T-helper 1 cell treated with Interleukin-12 subunit alpha and Interleukin-12 subunit beta and Interleukin-4 antibody, amounts not matched to agents 30 μg/mL and 1 μg/mL, for 36 hours (primary cell): ENCODE data around the gene TMSB10.
"Not testable (repeated sequence)": the region's sequence is repeated elsewhere in the genome, so short reads cannot be mapped to it uniquely, and the experiment has no call there.

ENCODE experiments used
- H3K27ac Mint-ChIP-seq: one replicate; pipeline ENCODE4 v1.8.0; 2021; ENCODE audit warnings: mild to moderate bottlenecking, mixed read lengths
- H3K27me3 Mint-ChIP-seq: one replicate; pipeline ENCODE4 v1.8.0; 2021; ENCODE audit warnings: low read depth, mixed read lengths
- H3K36me3 Mint-ChIP-seq: one replicate; pipeline ENCODE4 v1.8.0; 2021; ENCODE audit warnings: low read depth, mixed read lengths
- H3K4me1 Mint-ChIP-seq: one replicate; pipeline ENCODE4 v1.8.0; 2021; ENCODE audit warnings: low read depth, mixed read lengths
- H3K4me3 Mint-ChIP-seq: one replicate; pipeline ENCODE4 v1.8.0; 2021; ENCODE audit warnings: mild to moderate bottlenecking, moderate library complexity, mixed read lengths
- H3K9me3 Mint-ChIP-seq: one replicate; pipeline ENCODE4 v1.8.0; 2021; ENCODE audit warnings: mixed read lengths

Gene TMSB10

DNA sequence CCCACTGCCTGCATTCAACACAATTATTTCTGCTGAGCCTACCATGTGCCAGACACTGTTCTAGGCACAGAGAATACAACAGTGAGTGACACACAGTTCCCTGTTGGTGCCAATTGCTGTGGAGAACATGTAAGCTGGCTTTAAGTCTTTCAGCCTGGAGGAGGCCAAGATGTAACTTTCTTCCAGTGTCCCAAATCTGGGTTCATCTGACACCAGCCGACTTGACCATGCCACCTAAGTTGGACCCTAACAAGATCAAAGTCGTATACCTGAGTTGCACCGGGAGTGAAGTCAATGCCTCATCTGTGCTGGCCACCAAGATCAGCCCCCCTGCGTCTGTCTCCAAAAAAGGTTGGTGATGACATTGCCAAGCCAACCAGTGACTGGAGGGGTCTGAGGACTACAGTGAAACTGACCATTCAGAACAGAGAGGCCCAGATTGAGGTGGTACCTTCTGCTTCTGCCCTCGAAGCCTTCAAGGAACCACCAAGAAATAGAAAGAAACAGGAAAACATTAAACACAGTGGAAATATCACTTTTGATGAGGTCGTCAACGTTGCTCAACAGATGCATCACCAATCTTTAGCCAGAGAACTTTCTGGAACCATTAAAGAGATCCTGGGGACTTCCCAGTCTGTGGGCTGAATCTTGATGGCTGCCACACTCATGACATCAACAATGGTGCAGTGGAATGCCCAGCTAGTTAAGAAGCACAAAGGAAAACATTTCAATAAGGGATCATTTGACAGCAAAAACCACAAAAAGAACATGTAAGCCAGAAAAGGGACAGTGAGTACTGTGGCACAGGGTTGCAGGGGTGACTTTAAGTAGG lies 30.9 kb upstream of the TMSB10 start:
- Mint-ChIP-seq H3K36me3 (peaks cover 31% of the 10 kb centered on the region), H3K9me3 (no peaks in the 10 kb centered on the region), H3K27me3 (no peaks in the 10 kb centered on the region), H3K27ac (peak overlapping the region; percentile 79), H3K4me3 (peak overlapping the region; percentile 55), H3K4me1 (peaks cover 71% of the 10 kb centered on the region)

DNA sequence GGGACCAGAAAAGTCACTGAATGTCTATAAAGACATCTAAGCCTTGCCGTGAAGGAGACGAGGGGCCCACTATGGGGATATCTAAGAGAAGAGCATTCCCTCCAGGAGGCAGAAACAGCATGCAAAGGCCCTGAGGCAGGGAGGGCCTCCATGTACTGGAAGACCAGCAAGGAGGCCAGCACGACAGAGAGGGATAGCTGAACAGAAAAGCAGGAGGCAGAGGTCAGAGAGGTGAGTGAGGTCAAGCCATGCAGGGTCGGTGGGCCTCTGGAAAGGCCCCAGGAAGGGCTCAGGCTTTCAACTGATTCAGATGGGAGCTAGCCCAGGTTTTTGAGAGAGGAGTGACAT lies 30.3 kb upstream of the TMSB10 start:
- Mint-ChIP-seq H3K27ac (peak overlapping the region; percentile 79), H3K4me1 (peaks cover 68% of the 10 kb centered on the region), H3K36me3 (peaks cover 27% of the 10 kb centered on the region), H3K4me3 (peak overlapping the region; percentile 55), H3K9me3 (no peaks in the 10 kb centered on the region), H3K27me3 (no peaks in the 10 kb centered on the region)

DNA sequence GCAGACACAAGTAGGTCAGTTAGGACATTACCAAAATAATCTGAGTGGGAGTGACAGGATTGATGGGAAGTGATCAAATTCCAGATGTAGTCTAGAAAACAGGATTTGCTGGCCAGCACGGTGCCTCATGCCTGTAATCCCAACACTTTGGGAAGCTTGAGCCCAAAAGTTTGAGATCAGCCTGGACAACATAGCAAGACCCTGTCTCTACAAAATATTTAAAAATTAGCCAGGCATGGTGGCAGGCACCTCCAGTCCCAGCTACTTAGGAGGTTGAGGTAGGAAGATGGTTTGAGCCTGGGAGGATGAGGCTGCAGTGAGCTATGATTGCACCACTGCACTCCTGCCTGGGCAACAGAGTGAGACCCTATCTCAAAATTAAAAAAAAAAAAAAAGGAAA lies 29.8 kb upstream of the TMSB10 start:
- H3K27me3 Mint-ChIP-seq, H3K9me3 Mint-ChIP-seq: not testable (repeated sequence)
- Mint-ChIP-seq H3K4me3 (peak overlapping the region; percentile 21), H3K27ac (peak overlapping the region; percentile 79), H3K36me3 (peaks cover 22% of the 10 kb centered on the region), H3K4me1 (peaks cover 65% of the 10 kb centered on the region)

DNA sequence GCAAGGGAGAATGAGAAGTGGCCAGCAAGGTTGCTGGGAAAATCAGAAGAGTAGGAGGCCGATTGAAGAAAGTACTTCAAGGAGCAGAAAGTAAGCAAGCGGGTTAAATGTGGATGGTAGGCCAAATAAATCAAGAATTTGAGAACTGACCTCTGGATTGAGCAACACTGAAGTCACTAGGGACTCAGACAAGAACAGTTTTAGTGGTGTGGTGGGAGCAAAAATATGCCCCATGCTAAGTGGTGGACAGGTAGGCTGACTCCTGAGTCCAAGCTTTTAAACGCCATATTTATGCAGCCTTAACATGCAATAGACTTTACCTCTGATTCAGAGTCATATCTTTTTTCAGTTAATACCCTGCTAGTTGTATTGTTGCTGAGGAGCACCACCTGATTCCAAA lies 29.1 kb upstream of the TMSB10 start:
- Mint-ChIP-seq H3K4me3 (peak overlapping the region; percentile 21), H3K4me1 (peaks cover 60% of the 10 kb centered on the region), H3K27me3 (no peaks in the 10 kb centered on the region), H3K9me3 (no peaks in the 10 kb centered on the region), H3K27ac (peak overlapping the region; percentile 24), H3K36me3 (peaks cover 22% of the 10 kb centered on the region)

DNA sequence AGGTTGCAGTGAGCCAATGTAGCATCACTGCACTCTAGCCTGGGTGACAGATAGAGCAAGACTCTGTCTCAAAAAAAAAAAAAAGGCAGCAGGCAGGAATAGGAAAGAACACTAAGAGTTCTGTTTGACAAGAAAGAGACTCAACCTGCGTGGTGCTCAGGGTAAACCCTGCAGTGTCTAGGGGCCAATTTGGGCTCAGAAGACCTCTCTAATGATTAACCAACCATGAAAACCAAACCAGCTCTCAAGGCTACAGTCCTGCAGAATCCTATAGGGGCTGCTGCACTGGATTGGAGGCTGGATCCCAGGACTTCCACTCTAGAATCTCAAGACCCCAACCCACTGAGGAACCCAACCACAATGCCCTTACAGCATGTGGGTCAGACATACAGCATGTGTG lies 27.0 kb upstream of the TMSB10 start:
- Mint-ChIP-seq H3K27me3 (no peaks in the 10 kb centered on the region), H3K36me3 (peaks cover 17% of the 10 kb centered on the region), H3K27ac (peak overlapping the region; percentile 41), H3K4me3 (peak overlapping the region; percentile 89), H3K4me1 (peaks cover 69% of the 10 kb centered on the region), H3K9me3 (no peaks in the 10 kb centered on the region)

DNA sequence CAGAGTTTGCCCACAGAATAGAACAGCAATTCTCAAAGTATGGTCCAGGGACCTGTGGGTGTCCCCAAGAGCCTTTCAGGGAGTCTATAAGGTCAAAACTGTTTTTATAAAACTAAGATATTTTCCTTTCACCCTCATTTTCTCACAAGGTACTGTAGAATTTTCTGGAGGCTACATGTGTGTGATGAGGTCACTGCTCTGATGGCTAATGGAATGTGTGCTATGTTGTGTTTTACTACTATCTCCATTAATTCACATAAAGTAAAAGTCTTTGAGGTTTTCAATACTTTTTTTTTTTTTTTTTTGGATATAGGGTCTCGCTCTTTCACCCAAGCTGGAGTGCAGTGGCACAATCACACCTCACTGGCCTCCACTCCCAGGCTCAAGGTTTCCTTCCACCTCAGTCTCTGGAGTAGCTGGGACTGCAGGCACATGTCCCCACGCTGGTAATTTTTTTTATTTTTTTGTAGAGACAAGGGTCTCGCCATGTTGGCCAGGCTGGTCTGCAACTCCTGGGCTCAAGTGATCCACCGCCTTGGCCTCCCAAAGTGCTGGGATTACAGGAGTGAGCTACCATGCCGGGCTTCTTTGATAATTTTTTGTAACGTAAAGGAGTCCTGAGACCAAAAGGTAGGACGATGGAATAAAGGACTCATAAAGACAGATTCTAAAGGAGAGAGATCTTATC lies 26.4 kb upstream of the TMSB10 start:
- Mint-ChIP-seq H3K4me3 (peak overlapping the region; percentile 89), H3K9me3 (no peaks in the 10 kb centered on the region), H3K4me1 (peaks cover 70% of the 10 kb centered on the region), H3K27ac (peak overlapping the region; percentile 67), H3K36me3 (peaks cover 17% of the 10 kb centered on the region), H3K27me3 (no peaks in the 10 kb centered on the region)

DNA sequence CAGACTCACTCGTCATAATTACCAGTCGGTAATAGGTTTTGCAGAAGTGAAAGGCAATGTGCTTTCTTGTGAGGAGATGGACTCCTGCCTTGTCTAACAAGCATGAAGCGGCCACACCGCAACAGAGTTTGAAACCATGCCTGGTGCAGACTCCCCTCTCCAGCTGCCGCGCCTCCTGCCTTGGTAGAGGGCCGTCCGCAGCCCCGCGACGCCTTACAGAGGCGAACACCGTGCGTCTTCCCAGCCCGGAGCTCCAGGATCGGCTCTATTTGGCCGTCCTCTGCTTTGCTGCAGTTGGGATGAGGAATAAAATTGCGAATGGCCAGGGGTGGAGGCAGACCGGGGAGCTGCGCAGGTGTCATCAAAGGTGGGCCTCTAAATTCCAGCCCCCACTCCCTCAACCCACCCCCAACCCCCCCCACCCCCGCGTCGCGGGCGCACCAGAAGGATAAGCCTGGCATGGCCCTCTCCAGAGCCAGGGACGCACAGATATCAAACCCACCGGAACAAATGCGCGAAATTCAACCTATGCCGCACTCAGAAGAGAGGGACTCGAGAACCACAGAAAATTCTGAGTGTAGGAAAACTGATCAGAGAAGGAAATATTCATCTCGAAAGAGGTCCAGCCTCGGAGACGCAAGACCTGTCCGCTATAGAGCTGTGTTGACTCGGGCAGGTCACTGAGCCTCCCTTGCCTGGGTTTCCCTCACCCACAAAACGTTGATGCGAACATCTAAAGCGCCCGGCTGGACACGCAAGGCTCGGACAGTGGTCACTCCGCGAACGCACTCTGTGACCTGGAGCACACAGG lies 25.7 kb upstream of the TMSB10 start:
- H3K4me1 Mint-ChIP-seq, result peaks cover 66% of the 10 kb centered on the region

DNA sequence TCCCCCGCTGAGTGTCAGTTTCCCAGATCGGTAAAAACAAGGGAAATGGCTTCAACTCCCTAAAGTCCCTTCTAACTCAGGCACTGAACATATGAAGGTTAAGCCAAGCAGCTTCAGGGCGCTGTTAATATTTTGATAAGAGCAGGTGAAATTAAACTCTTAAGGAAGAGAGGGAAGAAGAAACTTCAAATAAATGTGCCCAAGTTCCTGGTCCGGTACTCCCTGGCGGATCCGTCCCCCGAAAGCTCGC lies 25.1 kb upstream of the TMSB10 start:
- H3K9me3 Mint-ChIP-seq, result no peaks in the 10 kb centered on the region
- H3K4me3 Mint-ChIP-seq, result peak overlapping the region; percentile 89
- no peaks in the 10 kb centered on the region for H3K27me3 Mint-ChIP-seq
- peak overlapping the region; percentile 81 for H3K27ac Mint-ChIP-seq
- peaks cover 5% of the 10 kb centered on the region for H3K36me3 Mint-ChIP-seq
- H3K4me1 Mint-ChIP-seq, result peaks cover 61% of the 10 kb centered on the region

More for the DNA sequence above, 25.7 kb upstream of the TMSB10 start:
- Mint-ChIP-seq H3K27ac (peak overlapping the region; percentile 81), H3K27me3 (no peaks in the 10 kb centered on the region), H3K4me3 (peak overlapping the region; percentile 89), H3K36me3 (peaks cover 9% of the 10 kb centered on the region), H3K9me3 (no peaks in the 10 kb centered on the region)

DNA sequence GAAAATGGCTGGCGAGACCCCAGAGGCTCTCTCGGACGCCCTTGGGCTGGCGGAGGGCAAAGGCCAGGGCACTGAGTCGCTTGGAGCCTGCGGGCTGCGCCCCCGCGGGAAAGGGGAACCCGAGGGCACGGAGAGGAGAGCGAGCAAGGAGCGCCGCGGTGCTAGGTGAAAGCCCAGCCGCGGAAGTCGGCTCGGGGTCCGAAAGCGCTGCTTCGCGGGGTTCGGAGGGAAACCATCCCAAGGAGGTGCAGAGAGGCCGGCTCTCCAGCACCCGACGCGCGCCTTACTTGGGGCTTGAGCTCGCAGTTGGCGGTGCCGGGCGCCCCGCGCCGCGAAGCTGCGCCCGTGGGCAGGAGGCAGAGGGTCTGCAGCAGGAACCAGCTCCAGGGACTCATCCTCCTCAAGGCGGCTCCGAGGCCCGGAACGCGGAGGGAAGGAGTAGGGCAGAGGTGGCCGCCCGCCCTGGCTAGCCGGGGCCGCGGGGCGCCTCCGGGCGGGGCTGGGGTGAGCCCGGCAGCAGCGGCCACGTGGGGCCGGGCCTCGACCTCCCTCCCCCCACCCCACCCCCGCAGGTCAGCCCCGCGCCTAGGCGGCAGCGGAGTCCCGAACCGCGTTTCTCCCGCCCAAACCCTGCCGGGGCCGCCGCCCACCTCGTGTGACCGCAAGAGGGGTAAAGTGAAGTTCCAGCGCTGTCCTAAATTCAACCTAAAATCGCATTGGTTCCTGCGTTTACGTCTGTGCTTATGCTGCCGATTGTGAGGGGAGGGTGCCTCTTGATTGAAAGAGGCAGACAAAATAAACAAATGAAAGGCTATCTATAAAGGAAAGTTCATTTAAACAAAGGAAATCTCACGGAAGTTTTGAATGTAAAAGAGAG lies 24.6 kb upstream of the TMSB10 start, which contains the start of gene TRABD2A:
Gene TRABD2A (minus strand): TSS at position 440 of the 877 bp plus-strand sequence. CDS start 45 bp downstream, at position 395.
- Mint-ChIP-seq H3K27me3 (no peaks in the 10 kb centered on the region), H3K27ac (peak within 1 kb of the TSS; percentile 90), H3K36me3 (peaks cover 4% of the 10 kb centered on the region), H3K4me1 (peaks cover 56% of the 10 kb centered on the region), H3K9me3 (no peaks in the 10 kb centered on the region), H3K4me3 (peak within 1 kb of the TSS; percentile 90)

DNA sequence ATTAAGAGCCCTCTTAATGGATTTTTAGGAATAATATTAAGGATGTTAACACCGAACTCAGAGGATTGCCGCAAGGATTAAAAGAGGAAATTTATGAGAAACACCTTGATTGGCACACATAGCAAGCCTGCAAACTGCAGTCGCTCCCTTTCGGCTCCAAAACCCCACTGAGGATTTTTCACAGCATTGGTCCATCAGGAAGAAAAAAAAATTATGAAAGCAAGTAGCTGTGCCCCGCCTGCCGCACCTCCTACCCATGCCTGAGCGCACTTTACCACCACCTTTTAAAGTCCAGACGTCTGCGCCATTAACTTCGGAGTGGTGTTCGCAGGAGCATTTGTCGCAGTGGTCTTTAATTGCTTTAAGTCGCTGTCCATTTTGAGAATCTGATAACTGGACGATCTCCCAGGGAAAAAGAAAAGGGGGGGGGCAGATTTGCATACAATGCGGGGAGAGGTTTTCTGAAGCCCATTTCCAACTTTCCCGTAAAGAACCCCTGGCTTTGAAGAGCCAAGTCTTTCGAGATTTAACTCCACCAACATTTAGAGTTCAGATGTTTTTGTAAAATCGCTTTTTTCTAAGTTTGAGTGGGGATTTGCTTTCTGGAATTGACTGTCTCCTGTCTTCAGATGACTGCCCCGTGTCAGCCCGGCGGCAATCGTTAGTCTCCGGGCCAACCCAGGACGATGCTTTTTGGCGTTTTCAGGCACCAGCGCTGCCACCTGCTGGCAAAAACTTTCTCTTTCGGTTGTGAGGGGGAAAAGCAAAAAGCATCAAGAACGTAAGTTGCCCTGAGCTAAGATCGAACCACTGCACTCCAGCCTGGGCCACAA lies 23.7 kb upstream of the TMSB10 start:
- Mint-ChIP-seq H3K27me3 (no peaks in the 10 kb centered on the region), H3K4me1 (peaks cover 51% of the 10 kb centered on the region), H3K9me3 (no peaks in the 10 kb centered on the region), H3K4me3 (peak overlapping the region; percentile 90), H3K36me3 (no peaks in the 10 kb centered on the region), H3K27ac (peak overlapping the region; percentile 90)

DNA sequence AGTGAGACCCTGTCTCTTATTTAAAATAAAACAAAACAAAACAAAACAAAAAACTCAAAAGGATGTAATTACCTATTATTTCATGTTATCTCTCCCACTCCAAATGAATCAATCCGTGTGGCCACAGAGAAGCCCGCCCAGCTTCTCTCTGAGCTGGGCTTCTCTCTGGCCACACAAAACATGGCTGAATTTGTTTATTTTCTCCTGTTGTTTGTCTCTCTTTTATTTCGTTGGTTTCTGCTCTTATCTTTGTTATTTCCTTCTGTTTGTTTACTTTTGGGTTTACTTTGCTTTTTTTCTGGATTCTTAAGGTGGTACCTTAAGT lies 23.1 kb upstream of the TMSB10 start:
- H3K9me3 Mint-ChIP-seq, result no peaks in the 10 kb centered on the region
- H3K4me3 Mint-ChIP-seq, result peak overlapping the region; percentile 90

DNA sequence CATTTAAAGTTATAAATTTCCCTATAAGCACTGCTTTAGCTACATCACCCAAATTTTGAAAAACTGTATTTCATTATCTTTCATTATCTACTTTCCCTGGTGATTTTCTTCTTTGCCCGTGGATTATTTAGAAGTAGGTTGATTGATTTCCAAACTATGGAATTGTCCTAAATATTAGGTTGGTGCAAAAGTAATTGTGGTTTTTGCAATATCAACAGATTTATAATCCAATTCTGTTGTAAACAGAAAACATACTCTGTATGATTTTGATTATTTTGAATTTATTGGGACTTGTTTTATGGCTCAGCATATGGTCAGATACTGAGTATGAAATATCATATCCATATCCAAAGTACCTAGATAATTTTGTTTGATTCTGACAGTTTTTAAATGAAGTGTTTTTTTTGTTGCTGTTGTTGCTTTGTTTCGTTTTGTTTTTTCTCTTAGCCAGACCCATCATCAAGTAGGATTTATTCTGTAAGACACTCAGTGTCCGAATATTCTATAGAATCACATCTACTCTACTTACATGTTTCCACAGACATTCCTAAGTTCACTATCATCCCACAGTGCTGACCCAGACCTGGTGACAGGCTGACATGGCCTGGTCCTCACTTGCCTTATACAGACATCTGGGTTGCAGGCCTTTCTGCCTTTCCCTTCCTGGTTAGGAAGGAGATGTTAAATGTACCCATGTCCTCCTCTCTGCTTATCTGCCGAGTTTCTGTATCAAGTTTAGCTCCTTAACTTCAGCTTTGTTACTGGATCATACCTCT lies 22.5 kb upstream of the TMSB10 start:
- no peaks in the 10 kb centered on the region for H3K9me3 Mint-ChIP-seq
- peaks cover 45% of the 10 kb centered on the region for H3K4me1 Mint-ChIP-seq
- H3K36me3 Mint-ChIP-seq, result no peaks in the 10 kb centered on the region
- H3K27ac Mint-ChIP-seq, result peak overlapping the region; percentile 90
- peak overlapping the region; percentile 90 for H3K4me3 Mint-ChIP-seq
- H3K27me3 Mint-ChIP-seq, result no peaks in the 10 kb centered on the region

More for the DNA sequence above, 23.1 kb upstream of the TMSB10 start:
- H3K27me3 Mint-ChIP-seq, result no peaks in the 10 kb centered on the region
- H3K27ac Mint-ChIP-seq, result peak overlapping the region; percentile 90
- no peaks in the 10 kb centered on the region for H3K36me3 Mint-ChIP-seq
- H3K4me1 Mint-ChIP-seq, result peaks cover 51% of the 10 kb centered on the region

DNA sequence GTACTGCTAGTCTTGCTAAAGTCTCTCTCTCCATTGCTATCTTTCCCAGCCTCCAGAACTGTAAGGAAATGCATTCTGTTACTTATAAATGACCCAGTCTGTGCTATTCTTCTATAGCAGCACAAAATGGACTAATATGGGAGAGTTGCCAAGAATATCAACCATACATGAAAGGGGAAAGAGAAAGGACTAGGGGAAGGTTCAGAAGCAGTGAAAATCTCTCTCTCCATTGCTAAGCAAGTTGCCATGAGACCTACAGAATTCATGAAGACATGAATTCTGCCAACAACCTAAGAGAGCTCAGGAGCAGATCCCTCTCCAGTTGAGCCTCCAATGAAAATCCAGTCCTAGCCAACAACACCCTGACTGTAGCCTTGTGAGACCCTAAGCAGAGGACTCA lies 21.0 kb upstream of the TMSB10 start:
- no peak overlapping the region for H3K27ac Mint-ChIP-seq
- H3K36me3 Mint-ChIP-seq, result no peaks in the 10 kb centered on the region
- no peaks in the 10 kb centered on the region for H3K27me3 Mint-ChIP-seq
- no peak overlapping the region for H3K4me3 Mint-ChIP-seq
- H3K9me3 Mint-ChIP-seq, result no peaks in the 10 kb centered on the region
- H3K4me1 Mint-ChIP-seq, result peaks cover 46% of the 10 kb centered on the region
